ENCODE results near the gene SLC7A14. TPM values are rescaled to one million over a fixed set of nuclear protein-coding genes. Genes with fewer than 3 reads are reported as not detected.

Gene SLC7A14
- total and polyA plus RNA-seq, 2 of the 4 experiments (the other 2 are of a cell fraction) = 2.7 to 6.8 TPM

DNA sequence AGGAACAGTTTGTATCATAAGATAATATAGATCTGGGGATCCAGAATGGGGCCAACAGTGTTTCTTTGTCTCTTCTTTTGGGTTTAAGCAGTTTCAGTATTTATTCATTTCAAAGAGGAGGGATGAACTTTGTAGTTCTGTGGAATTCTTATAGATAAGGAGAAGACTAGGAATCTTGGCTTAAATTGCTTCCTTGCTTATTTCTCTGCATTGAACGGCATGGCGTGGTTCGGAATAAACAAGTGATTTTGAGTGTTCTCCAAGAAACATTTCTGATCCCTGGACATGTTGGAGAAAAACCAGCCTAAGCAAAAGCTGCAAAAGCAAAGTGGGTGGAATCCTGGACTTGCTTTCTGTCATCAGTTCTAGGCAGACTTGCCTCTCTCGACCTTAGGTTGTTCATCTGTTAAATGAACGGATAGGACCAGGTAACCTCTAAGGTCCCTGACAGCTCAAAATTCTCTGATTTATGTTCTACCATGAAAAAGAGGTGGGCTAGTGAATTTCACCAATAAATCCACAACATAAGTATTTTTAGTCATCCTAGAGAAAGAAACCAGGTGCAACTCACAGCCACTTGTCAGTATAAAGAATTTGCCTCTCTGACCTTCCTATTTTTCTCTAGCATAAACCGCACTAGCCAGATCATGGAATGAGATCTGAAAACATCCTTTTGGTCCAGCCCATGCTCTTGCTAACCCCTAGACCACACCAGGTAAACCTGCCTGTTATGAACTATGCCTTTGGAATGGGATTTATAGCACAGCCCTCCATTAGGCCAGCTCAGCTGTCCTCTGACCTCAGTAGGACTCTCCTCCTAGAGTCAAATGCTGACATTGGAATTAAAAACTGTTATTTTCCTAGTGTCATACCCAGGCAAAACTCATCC, 88.4 kb downstream of the SLC7A14 start:
- no peak overlapping the region for H2AFZ ChIP-seq (replicated peaks; ENCODE audit: low read length, poor library complexity)
- no peak overlapping the region for H3K4ac ChIP-seq (ENCODE audit: low read depth, low read length)
- H2BK120ac ChIP-seq (ENCODE audit: low read depth, low read length) = no peak overlapping the region
- no peak overlapping the region for H3K27ac ChIP-seq (ENCODE audit: insufficient read depth, low read length)
- no peak overlapping the region for H2AK5ac ChIP-seq (ENCODE audit: low read depth, low read length)
- in situ Hi-C loops (cut with MboI; ENCODE audit: low sequenced_read_pairs) (no loop called here), dilution Hi-C loops (cut with HindIII; ENCODE audit: low sequenced_read_pairs, unreplicated experiment) (no loop called here), intact Hi-C loops (cut with micrococcal nuclease) (loop anchor here (2.0 kb wide), 1 partner anchor 305 kb away; no protein-coding TSS in a partner anchor)
- ChIA-PET CTCF (interaction anchor here (0.6 kb wide), 1 partner anchor 222 kb away, joined by 3 read pairs; no protein-coding TSS in a partner anchor), POLR2A (ENCODE audit: unreplicated experiment) (no interaction called here)
- no peak overlapping the region for H3K23ac ChIP-seq (ENCODE audit: low read depth, low read length)
- no TSS peak for BruUV-seq (replicated peaks)
- no peak overlapping the region for H3K56ac ChIP-seq (ENCODE audit: extremely low read depth, insufficient read depth, low read length)
- peaks cover 6% of the 10 kb centered on the region for H3K4me1 ChIP-seq (ENCODE audit: control insufficient read depth, insufficient read depth, low read length)
- no peak overlapping the region for H3K4me3 ChIP-seq (ENCODE audit: insufficient read depth, low read depth, low read length)
- no peak overlapping the region for H3K4me2 ChIP-seq (ENCODE audit: low read depth, low read length)
- H4K8ac ChIP-seq (ENCODE audit: low read depth in 2 of 2, low read length in 2 of 2) = no peak overlapping the region
- no peaks in the 10 kb centered on the region for H4K20me1 ChIP-seq (ENCODE audit: insufficient read depth, low read length)
- H3K14ac ChIP-seq (replicated peaks; ENCODE audit: low read depth, low read length) = no peak overlapping the region
- H4K91ac ChIP-seq (ENCODE audit: insufficient read depth, low read depth, low read length) = no peak overlapping the region
- H4K5ac ChIP-seq (ENCODE audit: low read depth, low read length) = no peak overlapping the region
- WGBS, 2 experiments (ENCODE audit: extremely low coverage in 2 of 2, insufficient read length in 1 of 2) = 80% methylated on average over 3 of the region's 6 CpGs; no CpG with 5 or more reads in 1 of the 2 experiments
- H3K9ac ChIP-seq (ENCODE audit: low read depth, low read length) = no peak overlapping the region
- H3K79me1 ChIP-seq (ENCODE audit: low read depth in 1 of 2, low read length in 2 of 2) = no peaks in the 10 kb centered on the region
- H2BK5ac ChIP-seq (ENCODE audit: low read depth, low read length, poor library complexity, severe bottlenecking) = no peak overlapping the region
- no peaks in the 10 kb centered on the region for H3K27me3 ChIP-seq (ENCODE audit: control insufficient read depth, insufficient read depth, low read length)
- no peak for TF ChIP-seq CHD1 (IDR thresholded peaks at IDR 0.05; ENCODE audit: low read depth, low read length)
- TF ChIP-seq MXI1 (IDR thresholded peaks at IDR 0.05; ENCODE audit: borderline replicate concordance, low read depth, low read length) = no peak
- no peak for TF ChIP-seq SMC3 (IDR thresholded peaks at IDR 0.05; ENCODE audit: low read depth, low read length)
- no peak for TF ChIP-seq BHLHE40 (IDR thresholded peaks at IDR 0.05; ENCODE audit: low read depth, low read length)
- no peak for TF ChIP-seq NFE2L2 (IDR thresholded peaks at IDR 0.05; ENCODE audit: low read depth, low read length)
- TF ChIP-seq, protein P1, sequence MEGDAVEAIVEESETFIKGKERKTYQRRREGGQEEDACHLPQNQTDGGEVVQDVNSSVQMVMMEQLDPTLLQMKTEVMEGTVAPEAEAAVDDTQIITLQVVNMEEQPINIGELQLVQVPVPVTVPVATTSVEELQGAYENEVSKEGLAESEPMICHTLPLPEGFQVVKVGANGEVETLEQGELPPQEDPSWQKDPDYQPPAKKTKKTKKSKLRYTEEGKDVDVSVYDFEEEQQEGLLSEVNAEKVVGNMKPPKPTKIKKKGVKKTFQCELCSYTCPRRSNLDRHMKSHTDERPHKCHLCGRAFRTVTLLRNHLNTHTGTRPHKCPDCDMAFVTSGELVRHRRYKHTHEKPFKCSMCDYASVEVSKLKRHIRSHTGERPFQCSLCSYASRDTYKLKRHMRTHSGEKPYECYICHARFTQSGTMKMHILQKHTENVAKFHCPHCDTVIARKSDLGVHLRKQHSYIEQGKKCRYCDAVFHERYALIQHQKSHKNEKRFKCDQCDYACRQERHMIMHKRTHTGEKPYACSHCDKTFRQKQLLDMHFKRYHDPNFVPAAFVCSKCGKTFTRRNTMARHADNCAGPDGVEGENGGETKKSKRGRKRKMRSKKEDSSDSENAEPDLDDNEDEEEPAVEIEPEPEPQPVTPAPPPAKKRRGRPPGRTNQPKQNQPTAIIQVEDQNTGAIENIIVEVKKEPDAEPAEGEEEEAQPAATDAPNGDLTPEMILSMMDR (conservative IDR thresholded peaks at IDR 0.05; ENCODE audit: low read depth, low read length) = no peak
- TF ChIP-seq FOS (IDR thresholded peaks at IDR 0.05; ENCODE audit: low read depth, low read length) = no peak
- TF ChIP-seq, protein P2, sequence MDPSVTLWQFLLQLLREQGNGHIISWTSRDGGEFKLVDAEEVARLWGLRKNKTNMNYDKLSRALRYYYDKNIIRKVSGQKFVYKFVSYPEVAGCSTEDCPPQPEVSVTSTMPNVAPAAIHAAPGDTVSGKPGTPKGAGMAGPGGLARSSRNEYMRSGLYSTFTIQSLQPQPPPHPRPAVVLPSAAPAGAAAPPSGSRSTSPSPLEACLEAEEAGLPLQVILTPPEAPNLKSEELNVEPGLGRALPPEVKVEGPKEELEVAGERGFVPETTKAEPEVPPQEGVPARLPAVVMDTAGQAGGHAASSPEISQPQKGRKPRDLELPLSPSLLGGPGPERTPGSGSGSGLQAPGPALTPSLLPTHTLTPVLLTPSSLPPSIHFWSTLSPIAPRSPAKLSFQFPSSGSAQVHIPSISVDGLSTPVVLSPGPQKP (IDR thresholded peaks at IDR 0.05; ENCODE audit: borderline replicate concordance, low read depth, low read length) = no peak
- TF ChIP-seq MAZ (IDR thresholded peaks at IDR 0.05; ENCODE audit: borderline replicate concordance, low read depth, low read length) = no peak
- H2BK15ac ChIP-seq (ENCODE audit: low read depth, low read length) = no peak overlapping the region
- no peak overlapping the region for H2BK20ac ChIP-seq (ENCODE audit: low read depth, low read length)
- H3K9me1 ChIP-seq (ENCODE audit: insufficient read depth, low read length) = peaks cover 3% of the 10 kb centered on the region
- no peaks in the 10 kb centered on the region for H3K36me3 ChIP-seq (ENCODE audit: control insufficient read depth, insufficient read depth, low read length)
- H2AK9ac ChIP-seq (replicated peaks; ENCODE audit: low read depth, low read length, poor library complexity) = no peak overlapping the region
- peak; percentile 27 for DNase-seq
- ATAC-seq (ENCODE audit: low read depth) = no peak
- H3K18ac ChIP-seq (ENCODE audit: low read depth, low read length) = no peak overlapping the region; the same call in 1 of the 2 replicates
- no peaks in the 10 kb centered on the region for H3K9me3 ChIP-seq (ENCODE audit: control insufficient read depth, insufficient read depth, low read length)

Data from IMR-90 (cell line).